HUES64 (cell line): ENCODE data around the gene ITGAL.
"Not testable (repeated sequence)": the region's sequence is repeated elsewhere in the genome, so short reads cannot be mapped to it uniquely, and the experiment has no call there.

Experiments used
- H3K27ac ChIP-seq: 2 replicates; pipeline ENCODE4 v1.7.0; 2013; ENCODE audit warnings: low read depth, low read length, inconsistent platforms
- H3K27me3 ChIP-seq: 2 replicates; pipeline ENCODE4 v1.6.1; 2013; ENCODE audit warnings: mild to moderate bottlenecking, low read length; ENCODE audit not compliant: insufficient read depth
- H3K36me3 ChIP-seq: 2 replicates; pipeline ENCODE4 v1.6.1; 2013; ENCODE audit warnings: mild to moderate bottlenecking, low read length; ENCODE audit not compliant: insufficient read depth
- H3K4me1 ChIP-seq: 2 replicates; pipeline ENCODE4 v1.6.1; 2013; ENCODE audit warnings: mild to moderate bottlenecking, low read length, moderate library complexity; ENCODE audit not compliant: insufficient read depth
- H3K4me3 ChIP-seq: 2 replicates; pipeline ENCODE4 v1.5.1; 2013; ENCODE audit warnings: mild to moderate bottlenecking, low read length, moderate library complexity
- H3K9ac ChIP-seq: 2 replicates; pipeline ENCODE4 v1.6.1; 2013; ENCODE audit warnings: mild to moderate bottlenecking, low read depth, low read length
- H3K9me3 ChIP-seq: 2 replicates; pipeline ENCODE4 v1.6.1; 2013; ENCODE audit warnings: low read depth, low read length; ENCODE audit not compliant: insufficient read depth
- WGBS: fragments of 150-250, 120-280 bp; methylation state at CpG from one replicate; pipeline ENCODE4 v1.1.7; 2013; ENCODE audit warnings: missing lambda C conversion rate; 5-methylcytosine and 5-hydroxymethylcytosine counted together

ITGAL gene

DNA sequence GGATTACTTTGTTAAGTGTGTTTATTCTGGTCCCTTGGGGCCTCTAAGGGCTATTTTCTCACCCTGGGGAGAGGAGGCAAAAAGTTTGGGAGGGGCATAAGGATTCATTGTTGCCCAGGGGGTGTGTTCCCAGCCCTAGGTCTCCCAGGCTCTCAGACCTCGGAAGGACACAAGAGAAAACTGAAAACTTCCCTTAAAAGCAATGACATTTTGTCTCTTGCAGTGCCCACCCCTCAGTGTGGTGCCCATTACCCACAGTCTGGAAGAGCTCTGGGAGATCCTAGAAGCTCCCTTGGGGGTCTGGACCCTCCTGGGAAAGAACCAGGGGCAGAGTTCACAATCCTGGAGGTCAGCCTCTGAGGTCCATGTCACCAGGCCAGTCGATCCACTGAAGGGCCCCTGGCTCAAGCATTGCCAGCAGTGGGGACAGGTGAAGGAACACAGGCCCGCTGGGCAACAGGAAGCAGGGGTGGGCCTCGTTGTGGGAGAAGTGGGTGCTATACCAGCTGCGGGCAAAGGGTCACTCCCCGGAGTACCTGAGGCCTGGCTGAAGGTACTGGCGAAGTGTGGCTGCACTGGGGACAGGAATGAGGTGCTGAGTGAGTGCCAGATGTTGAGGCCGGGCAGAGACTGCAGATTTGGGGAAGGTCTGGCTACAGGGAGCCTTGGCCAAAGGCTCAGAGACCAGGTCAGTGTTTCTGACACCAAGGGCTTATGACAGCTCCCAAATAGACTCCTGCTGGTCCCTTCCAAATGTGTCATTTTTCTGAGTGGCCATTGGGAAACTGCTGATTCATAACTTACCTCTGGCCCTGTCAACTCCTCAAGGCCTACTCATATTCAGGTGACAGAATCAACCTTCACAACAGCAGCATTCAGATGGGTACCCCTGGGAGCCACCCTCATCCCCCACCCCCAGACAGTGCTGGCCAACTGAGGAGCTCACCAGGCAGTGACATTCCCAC is 66.7 kb downstream of the ITGAL start:
- Histone ChIP-seq H3K27ac (no peak overlapping the region), H3K9me3 (no peaks in the 10 kb centered on the region), H3K27me3 (no peaks in the 10 kb centered on the region), H3K9ac (no peak overlapping the region), H3K4me1 (peaks cover 37% of the 10 kb centered on the region), H3K4me3 (no peak overlapping the region), H3K36me3 (no peaks in the 10 kb centered on the region)
- 92% methylated on average over 8 of the region's 8 CpGs for WGBS

DNA sequence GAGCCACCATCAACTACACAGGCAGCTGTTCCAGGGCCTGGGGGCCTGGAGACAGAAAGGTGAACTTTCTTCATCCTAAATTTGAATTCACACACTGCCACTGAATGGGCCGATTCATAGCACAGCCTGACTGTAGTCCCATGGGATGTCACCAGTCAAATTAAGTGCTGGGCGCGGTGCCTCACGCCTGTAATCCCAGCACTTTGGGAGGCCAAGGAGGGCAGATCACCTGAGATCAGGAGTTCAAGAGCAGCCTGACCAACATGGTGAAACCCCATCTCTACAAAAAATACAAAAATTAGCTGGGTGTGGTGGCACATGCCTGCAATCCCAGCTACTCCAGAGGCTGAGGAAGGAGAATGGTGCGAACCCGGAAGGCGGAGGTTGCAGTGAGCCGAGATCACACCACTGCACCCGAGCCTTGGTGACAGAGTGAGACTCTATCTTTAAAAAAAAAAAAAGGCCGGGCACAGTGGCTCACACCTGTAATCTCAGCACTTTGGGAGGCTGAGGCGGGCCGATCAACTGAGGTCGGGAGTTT is 67.5 kb downstream of the ITGAL start:
- not testable (repeated sequence) for H3K27ac ChIP-seq, H3K9me3 ChIP-seq, H3K4me3 ChIP-seq, H3K9ac ChIP-seq, H3K36me3 ChIP-seq, H3K27me3 ChIP-seq
- WGBS: 90% methylated on average over 13 of the region's 13 CpGs
- peaks cover 37% of the 10 kb centered on the region for H3K4me1 ChIP-seq

DNA sequence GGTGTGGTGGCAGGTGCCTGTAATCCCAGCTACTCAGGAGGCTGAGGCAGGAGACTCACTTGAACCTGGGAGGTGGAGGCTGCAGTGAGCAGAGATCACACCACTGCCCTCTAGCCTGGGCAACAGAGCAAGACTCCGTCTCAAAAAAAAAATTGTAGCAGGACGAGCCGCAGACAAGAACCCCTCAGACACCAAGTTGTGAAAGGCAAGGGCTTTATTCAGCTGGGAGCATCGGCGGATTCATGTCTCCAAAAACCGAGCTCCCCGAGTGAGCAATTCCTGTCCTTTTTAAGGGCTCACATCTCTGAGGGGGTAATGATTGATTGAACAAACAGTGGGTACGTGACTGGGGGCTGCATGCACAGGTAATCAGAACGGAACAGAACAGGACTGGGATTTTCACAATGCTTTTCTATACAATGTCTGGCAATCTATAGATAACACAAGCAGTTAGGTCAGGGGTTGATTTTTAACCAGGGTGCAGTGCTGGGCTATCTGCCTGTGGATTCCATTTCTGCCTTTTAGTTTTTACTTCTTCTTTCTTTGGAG is 68.4 kb downstream of the ITGAL start:
- 83% methylated on average over 9 of the region's 9 CpGs for WGBS
- H3K4me1 ChIP-seq: peaks cover 34% of the 10 kb centered on the region
- not testable (repeated sequence) for H3K4me3 ChIP-seq, H3K9me3 ChIP-seq, H3K27me3 ChIP-seq, H3K36me3 ChIP-seq
- H3K27ac ChIP-seq: peak overlapping the region; percentile 72; the same call in 1 of the 2 replicates
- H3K9ac ChIP-seq: 0 out of 2 replicates have a peak overlapping the region, but pooled peaks have one; percentile 3

DNA sequence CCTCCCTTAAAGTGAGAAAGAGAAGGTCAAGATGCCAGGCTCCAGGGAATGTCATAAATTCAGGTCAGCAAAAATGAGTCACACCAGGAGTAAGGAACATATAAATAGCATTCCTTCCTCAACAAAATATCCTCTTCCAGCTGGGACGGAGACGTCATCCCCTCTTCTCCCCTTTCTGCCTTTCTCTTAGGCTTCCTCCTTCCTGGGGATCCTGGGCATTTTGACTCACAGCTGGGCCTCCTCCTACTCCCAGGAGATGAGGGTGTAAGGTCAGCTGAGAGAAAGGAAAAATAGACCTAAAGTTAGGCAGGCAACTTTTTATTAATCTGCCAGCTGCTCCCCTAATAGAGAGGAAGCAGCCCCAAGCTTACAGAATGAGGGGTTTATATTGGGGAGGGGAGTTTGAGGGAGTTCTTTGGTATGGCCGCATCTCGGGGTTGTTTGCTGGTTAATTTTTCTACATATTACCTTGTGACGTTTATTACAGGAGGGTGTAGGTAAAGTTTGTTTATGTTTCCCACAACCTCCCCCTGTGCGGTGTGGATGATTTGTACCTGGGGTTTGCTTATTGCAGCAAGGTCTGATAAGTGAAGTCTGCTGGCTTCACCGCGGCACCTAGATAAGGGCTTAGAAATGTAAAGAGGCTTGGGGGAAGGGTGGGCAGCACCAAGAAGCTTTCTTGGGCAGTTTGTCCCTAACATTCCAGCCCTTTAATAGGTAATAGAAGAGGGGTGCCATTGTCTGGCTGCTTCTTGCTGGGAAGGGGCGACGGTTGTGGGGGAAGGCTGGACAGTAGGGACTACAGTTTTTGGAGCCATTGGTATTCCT is 69.2 kb downstream of the ITGAL start:
- Histone ChIP-seq H3K27me3 (no peaks in the 10 kb centered on the region), H3K4me3 (peak overlapping the region; percentile 20), H3K9me3 (no peaks in the 10 kb centered on the region), H3K9ac (peak overlapping the region; percentile 3; the same call in 1 of the 2 replicates), H3K36me3 (no peaks in the 10 kb centered on the region), H3K4me1 (peaks cover 28% of the 10 kb centered on the region), H3K27ac (peak overlapping the region; percentile 72; the same call in 1 of the 2 replicates)
- 14% methylated on average over 7 of the region's 10 CpGs for WGBS

DNA sequence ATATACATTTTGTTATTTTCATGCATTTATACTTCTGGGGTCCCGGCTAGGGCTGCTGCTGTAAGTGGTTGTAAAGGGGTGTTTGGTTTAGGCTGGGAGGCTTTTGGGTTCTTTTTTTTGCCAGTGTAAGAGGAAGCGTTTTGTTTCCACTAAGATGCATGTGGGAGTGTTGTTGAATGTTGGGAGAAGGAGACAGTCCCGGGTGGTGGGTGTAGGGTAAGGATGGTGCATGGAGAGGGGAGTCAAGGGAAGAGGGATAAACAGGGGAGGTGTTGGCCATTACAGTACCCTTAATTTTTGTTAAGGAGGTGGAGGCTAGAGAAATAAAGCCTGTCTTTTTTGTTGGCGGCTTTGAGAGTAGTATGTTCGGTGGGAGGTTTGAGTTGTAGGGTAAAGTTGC is 70.5 kb downstream of the ITGAL start:
- Histone ChIP-seq H3K9me3 (no peaks in the 10 kb centered on the region), H3K4me1 (peaks cover 28% of the 10 kb centered on the region), H3K27ac (no peak overlapping the region), H3K9ac (no peak overlapping the region), H3K36me3 (no peaks in the 10 kb centered on the region), H3K27me3 (no peaks in the 10 kb centered on the region), H3K4me3 (no peak overlapping the region)
- WGBS: 82% methylated on average over 5 of the region's 5 CpGs

DNA sequence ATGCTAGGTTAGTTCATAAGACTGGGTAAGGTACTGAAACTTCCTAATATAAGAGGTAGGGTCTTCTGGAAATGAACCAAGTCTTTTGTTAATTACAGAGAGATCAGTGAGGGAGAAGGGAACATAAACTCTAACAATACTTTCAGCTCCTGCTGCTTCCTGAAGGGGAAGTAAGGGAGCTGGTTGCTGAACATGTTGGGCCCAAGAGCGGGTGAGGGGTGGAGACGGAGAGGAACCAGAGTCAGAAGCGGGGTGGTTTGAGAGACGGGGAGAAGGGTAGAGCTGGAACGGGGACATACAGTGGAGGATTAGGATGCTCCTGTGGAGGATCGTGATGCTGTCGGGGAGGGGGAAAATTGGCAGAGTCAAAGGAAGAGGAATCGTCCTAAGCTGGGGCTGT is 73.6 kb downstream of the ITGAL start:
- H3K9ac ChIP-seq: no peak overlapping the region
- no peaks in the 10 kb centered on the region for H3K36me3 ChIP-seq
- no peaks in the 10 kb centered on the region for H3K27me3 ChIP-seq
- H3K4me3 ChIP-seq: no peak overlapping the region
- WGBS: 90% methylated on average over 8 of the region's 8 CpGs
- no peak overlapping the region for H3K27ac ChIP-seq
- peaks cover 33% of the 10 kb centered on the region for H3K4me1 ChIP-seq
- no peaks in the 10 kb centered on the region for H3K9me3 ChIP-seq

DNA sequence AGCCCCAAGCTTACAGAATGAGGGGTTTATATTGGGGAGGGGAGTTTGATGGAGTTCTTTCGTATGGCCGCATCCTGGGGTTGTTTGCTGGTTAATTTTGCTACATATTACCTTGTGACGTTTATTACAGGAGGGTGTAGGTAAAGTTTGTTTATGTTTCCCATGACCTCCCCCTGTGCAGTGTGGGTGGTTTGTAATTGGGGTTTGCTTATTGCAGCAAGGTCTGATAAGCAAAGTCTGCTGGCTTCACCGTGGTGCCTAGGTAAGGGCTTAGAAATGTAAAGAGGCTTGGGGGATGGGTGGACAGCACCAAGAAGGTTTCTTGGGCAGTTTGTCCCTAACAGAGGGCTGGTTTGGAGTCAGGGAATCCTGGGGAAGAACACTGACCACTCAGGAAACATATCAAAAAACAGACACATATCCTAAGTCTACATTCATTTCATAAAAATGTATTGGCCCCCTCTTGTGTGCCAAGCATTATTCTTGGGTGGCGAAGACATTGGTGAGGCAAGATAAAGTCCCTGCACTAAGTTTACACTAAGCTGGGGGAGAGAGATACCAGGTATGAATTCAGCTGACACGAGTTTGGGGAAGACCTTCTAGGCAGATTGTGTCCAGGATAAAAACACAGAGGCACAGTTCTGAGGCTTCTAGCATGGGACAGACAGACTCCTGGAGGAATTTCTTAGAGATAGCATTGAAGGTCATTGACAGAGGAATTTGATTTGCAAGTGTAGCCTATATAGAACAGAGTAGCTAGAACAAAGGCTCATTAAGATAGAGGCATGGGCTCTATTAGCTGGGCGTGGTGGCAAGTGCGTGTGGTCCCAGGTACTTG is 76.1 kb downstream of the ITGAL start:
- no peaks in the 10 kb centered on the region for H3K9me3 ChIP-seq

DNA sequence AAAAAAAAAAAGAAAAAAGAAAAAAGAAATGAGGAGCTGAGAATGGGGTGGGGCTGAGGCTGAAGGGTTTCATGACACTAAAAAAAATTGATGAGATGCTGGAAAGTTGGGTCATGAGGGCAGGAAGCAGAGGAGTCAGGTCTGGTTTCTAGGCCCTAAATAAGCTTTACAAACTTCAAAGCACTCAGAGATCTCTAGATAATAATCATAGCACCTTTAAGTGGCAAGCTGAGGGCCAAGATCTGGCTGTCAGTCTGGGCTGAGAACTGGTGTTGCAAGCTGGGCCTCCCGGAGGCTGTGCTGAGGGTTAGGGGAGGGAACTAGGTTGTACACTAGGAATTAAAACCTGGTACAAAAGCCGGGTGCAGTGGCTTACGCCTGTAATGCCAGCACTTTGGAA is 79.2 kb downstream of the ITGAL start:
- 95% methylated on average over 3 of the region's 3 CpGs for WGBS
- Histone ChIP-seq H3K27ac (no peak overlapping the region), H3K4me1 (0 out of 2 replicates have a peak, but pooled peaks cover 6% of the 10 kb centered on the region), H3K27me3 (no peaks in the 10 kb centered on the region), H3K36me3 (peaks cover 25% of the 10 kb centered on the region), H3K9ac (no peak overlapping the region), H3K4me3 (no peak overlapping the region), H3K9me3 (no peaks in the 10 kb centered on the region)

More for the DNA sequence above, 76.1 kb downstream of the ITGAL start:
- Histone ChIP-seq H3K9ac (no peak overlapping the region), H3K4me1 (peaks cover 8% of the 10 kb centered on the region; the same call in 1 of the 2 replicates), H3K36me3 (0 out of 2 replicates have a peak, but pooled peaks cover 7% of the 10 kb centered on the region), H3K27me3 (no peaks in the 10 kb centered on the region), H3K27ac (no peak overlapping the region), H3K4me3 (no peak overlapping the region)
- 73% methylated on average over 8 of the region's 8 CpGs for WGBS

DNA sequence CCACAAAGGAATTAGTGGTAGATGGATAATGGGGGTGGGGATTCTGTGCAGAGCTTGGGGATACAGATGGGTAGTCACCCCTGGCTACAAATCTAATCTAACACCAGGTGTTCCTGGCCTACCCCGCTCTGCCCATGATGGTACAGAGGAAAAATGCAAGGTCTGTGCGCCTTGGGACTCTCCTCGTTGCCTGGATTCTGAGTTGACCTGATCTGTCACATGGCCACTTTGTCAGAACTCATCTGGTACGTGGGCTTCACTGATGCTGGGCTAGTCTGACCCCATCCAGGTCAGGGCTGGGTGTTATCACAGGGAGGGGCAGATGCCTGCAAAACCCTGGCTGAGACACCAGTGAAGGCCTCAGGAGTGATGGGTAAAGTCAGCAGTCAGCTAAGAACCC is 80.4 kb downstream of the ITGAL start:
- Histone ChIP-seq H3K27me3 (no peaks in the 10 kb centered on the region), H3K27ac (no peak overlapping the region), H3K9ac (no peak overlapping the region), H3K9me3 (no peaks in the 10 kb centered on the region), H3K36me3 (peaks cover 25% of the 10 kb centered on the region), H3K4me3 (no peak overlapping the region), H3K4me1 (0 out of 2 replicates have a peak, but pooled peaks cover 6% of the 10 kb centered on the region)
- 94% methylated on average over 4 of the region's 4 CpGs for WGBS

DNA sequence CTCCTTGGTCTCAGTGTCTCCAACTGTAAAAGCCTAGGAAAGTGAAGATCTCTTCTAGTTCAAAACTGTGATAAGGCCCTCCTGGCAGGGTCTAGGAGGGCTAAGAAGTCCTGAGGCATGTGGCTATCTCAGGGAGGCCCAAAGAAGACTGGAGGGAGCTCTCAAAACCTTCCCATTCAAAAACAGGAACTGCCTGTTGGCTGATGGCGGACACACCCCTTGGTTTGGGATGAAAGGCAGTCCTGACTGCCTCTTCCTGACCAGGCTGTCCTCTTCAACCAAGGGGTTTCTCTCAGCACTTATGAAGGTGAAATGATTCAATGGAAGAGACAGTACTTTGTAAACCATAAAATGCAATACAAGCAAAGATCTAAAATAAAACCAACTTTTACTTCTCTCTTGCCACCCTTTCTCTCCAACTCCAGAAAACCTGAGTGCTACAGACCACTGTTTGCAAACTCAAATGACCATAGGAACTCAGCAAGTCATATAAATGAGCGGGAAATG is 80.9 kb downstream of the ITGAL start:
- no peak overlapping the region for H3K4me3 ChIP-seq
- H3K27ac ChIP-seq: no peak overlapping the region
- H3K9ac ChIP-seq: no peak overlapping the region
- WGBS: 88% methylated on average over 2 of the region's 2 CpGs
- H3K36me3 ChIP-seq: peaks cover 25% of the 10 kb centered on the region
- H3K4me1 ChIP-seq: 0 out of 2 replicates have a peak, but pooled peaks cover 5% of the 10 kb centered on the region
- H3K27me3 ChIP-seq: no peaks in the 10 kb centered on the region
- H3K9me3 ChIP-seq: no peaks in the 10 kb centered on the region
